Measurements from ENCODE around the gene SPRED3. TPM values are rescaled to one million over a fixed set of nuclear protein-coding genes. Genes with fewer than 3 reads are reported as not detected.

Gene SPRED3
- total and polyA plus RNA-seq, 9 of the 15 experiments (the other 6 are each of a cell fraction or from before 2014, with no cell fraction given), result 0.05 to 1.3 (median 0.36) TPM

- Histone ChIP-seq H3K4me2 (ENCODE audit: insufficient read depth, low read length) (no peak overlapping the region), H3K4me1 (replicated peaks in 1 of 2; ENCODE audit: control insufficient read depth in 2 of 2, insufficient read depth in 2 of 2, low read length in 2 of 2) (peaks cover 0 to 28% of the 10 kb centered on the region in 2 experiments; a peak in 2 of 5 replicates), H3K79me2 (ENCODE audit: control insufficient read depth, insufficient read depth, low read length) (no peaks in the 10 kb centered on the region), H3K9me3 (replicated peaks; ENCODE audit: control insufficient read depth, insufficient read depth, low read depth, low read length) (no peaks in the 10 kb centered on the region), H3K36me3 (ENCODE audit: control insufficient read depth, insufficient read depth, low read length) (peaks cover 19% of the 10 kb centered on the region; the same call in 1 of the 3 replicates), H3K4me3 (no peak overlapping the region), H2AFZ (ENCODE audit: low read depth, low read length) (no peak overlapping the region), H3K9ac (ENCODE audit: insufficient read depth in 1 of 2, low read depth in 2 of 2, low read length in 2 of 2) (no peak overlapping the region), H3K9me1 (ENCODE audit: control insufficient read depth, insufficient read depth, low read length) (no peaks in the 10 kb centered on the region), H4K20me1 (replicated peaks; ENCODE audit: control insufficient read depth, insufficient read depth, low read length) (no peaks in the 10 kb centered on the region), H3K27me3 (ENCODE audit: control insufficient read depth in 2 of 2, insufficient read depth in 2 of 2, low read length in 2 of 2) (no peaks in the 10 kb centered on the region), H3K27ac (ENCODE audit: extremely low read depth, low read depth, low read length) (no peak overlapping the region)
- in situ Hi-C loops (cut with MboI) (no loop called here), intact Hi-C loops (cut with micrococcal nuclease) (no loop called here)
- FAIRE-seq (no peak), ATAC-seq (no peak), DNase-seq (ENCODE audit: extremely low read depth in 1 of 4, low spot score in 3 of 4) (no peak)
- TF ChIP-seq ZBTB9 (CRISPR knock-in tag; IDR thresholded peaks at IDR 0.05), result no peak
- no peak for TF ChIP-seq BCOR (IDR thresholded peaks at IDR 0.05)
- no peak for TF ChIP-seq ETV6 (IDR thresholded peaks at IDR 0.05; ENCODE audit: borderline replicate concordance in 1 of 2, low read depth in 2 of 2, low read length in 1 of 2)
- TF ChIP-seq ETV6 (CRISPR knock-in tag; IDR thresholded peaks at IDR 0.05; ENCODE audit: borderline replicate concordance), result no peak
- TF ChIP-seq MEIS2 (IDR thresholded peaks at IDR 0.05; ENCODE audit: partially characterized antibody), result no peak
- TF ChIP-seq IFI16 (CRISPR knock-in tag; IDR thresholded peaks at IDR 0.05), result no peak
- no peak for TF ChIP-seq SUPT5H (IDR thresholded peaks at IDR 0.05)
- TF ChIP-seq TEAD4 (IDR thresholded peaks at IDR 0.05; ENCODE audit: low read length), result no peak
- TF ChIP-seq TEAD4 (CRISPR knock-in tag; IDR thresholded peaks at IDR 0.05; ENCODE audit: borderline replicate concordance), result no peak
- TF ChIP-seq SAFB2 (IDR thresholded peaks at IDR 0.05; ENCODE audit: borderline replicate concordance, low read depth, low read length, severe bottlenecking), result no peak
- no peak for TF ChIP-seq ZNF146 (CRISPR knock-in tag; IDR thresholded peaks at IDR 0.05; ENCODE audit: unreplicated experiment)
- no peak for TF ChIP-seq ETS1 (conservative IDR thresholded peaks at IDR 0.05; ENCODE audit: control insufficient read depth, low read depth, low read length)
- no peak for TF ChIP-seq MTA1 (IDR thresholded peaks at IDR 0.05; ENCODE audit: borderline replicate concordance)
- TF ChIP-seq ZNF311 (CRISPR knock-in tag; IDR thresholded peaks at IDR 0.05), result no peak
- TF ChIP-seq PTBP1 (IDR thresholded peaks at IDR 0.05; ENCODE audit: low read depth, low read length), result no peak
- no peak for TF ChIP-seq ZSCAN29 (IDR thresholded peaks at IDR 0.05)
- no peak for TF ChIP-seq POLR2AphosphoS5 (IDR thresholded peaks at IDR 0.05; ENCODE audit: control insufficient read depth, insufficient read depth, low read depth, low read length)
- ChIA-PET CTCF (ENCODE audit: low intra/inter-chr PET ratio) (no interaction called here), POLR2A (interaction anchor here (0.7 to 1.4 kb wide), 2 partner anchors 33 to 76 kb away, joined by 3 read pairs; no protein-coding TSS in a partner anchor)
- WGBS (ENCODE audit: insufficient coverage, low coverage, missing lambda C conversion rate), result 89% methylated on average over 7 of the region's 7 CpGs
- BruUV-seq (replicated peaks), result no TSS peak
These were observed 56.9 kb downstream of the SPRED3 start for GRCh38 chr19:38445362-38445761.
